Measurements from ENCODE around the gene TRAPPC12.
"Not testable (repeated sequence)": the region's sequence is repeated elsewhere in the genome, so short reads cannot be mapped to it uniquely, and the experiment has no call there.

Gene TRAPPC12

GRCh38 chr2:3513026-3513810 lies 133.7 kb downstream of the TRAPPC12 start:
- no peaks in the 10 kb centered on the region for H3K27me3 ChIP-seq (ENCODE audit: control insufficient read depth in 1 of 2, insufficient read depth in 2 of 2, low read length in 2 of 2)
- no peak overlapping the region for H3K4me3 ChIP-seq (ENCODE audit: low read depth in 1 of 2, low read length in 2 of 2)
- no peak overlapping the region for H3K27ac ChIP-seq (ENCODE audit: low read depth, low read length)
- H3K4me1 ChIP-seq (ENCODE audit: insufficient read depth, low read length): peaks cover 4% of the 10 kb centered on the region
- peaks cover 26% of the 10 kb centered on the region for H3K36me3 ChIP-seq (ENCODE audit: insufficient read depth, low read length)
- no peaks in the 10 kb centered on the region for H3K9me3 ChIP-seq (ENCODE audit: low read length)
- H3K9ac ChIP-seq (ENCODE audit: low read length): no peak overlapping the region

DNA sequence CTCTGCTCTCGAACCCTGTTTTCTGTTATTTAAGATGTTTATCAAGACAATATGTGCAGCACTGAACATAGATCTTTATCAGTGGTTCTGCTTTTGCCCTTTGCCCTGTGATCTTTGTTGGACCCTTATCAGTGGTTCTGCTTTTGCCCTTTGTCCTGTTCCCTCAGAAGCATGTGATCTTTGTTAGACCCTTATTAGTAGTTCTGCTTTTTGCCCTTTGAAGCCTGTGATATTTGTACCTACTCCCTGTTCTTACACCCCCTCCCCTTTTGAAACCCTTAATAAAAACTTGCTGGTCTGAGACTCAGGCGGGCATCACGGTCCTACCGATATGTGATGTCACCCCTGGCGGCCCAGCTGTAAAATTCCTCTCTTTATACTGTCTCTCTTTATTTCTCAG lies 135.9 kb downstream of the TRAPPC12 start:
- H3K36me3 ChIP-seq (ENCODE audit: insufficient read depth, low read length): peaks cover 23% of the 10 kb centered on the region
- not testable (repeated sequence) for H3K9ac ChIP-seq (ENCODE audit: low read length)

GRCh38 chr2:3516831-3517230 lies 137.3 kb downstream of the TRAPPC12 start:
- Histone ChIP-seq H3K4me3 (ENCODE audit: low read depth in 1 of 2, low read length in 2 of 2) (no peak overlapping the region), H3K4me1 (ENCODE audit: insufficient read depth, low read length) (peaks cover 16% of the 10 kb centered on the region), H3K9ac (ENCODE audit: low read length) (no peak overlapping the region), H3K36me3 (ENCODE audit: insufficient read depth, low read length) (peaks cover 19% of the 10 kb centered on the region), H3K27me3 (ENCODE audit: control insufficient read depth in 1 of 2, insufficient read depth in 2 of 2, low read length in 2 of 2) (no peaks in the 10 kb centered on the region), H3K9me3 (ENCODE audit: low read length) (no peaks in the 10 kb centered on the region), H3K27ac (ENCODE audit: low read depth, low read length) (no peak overlapping the region)

More for the DNA sequence above, 135.9 kb downstream of the TRAPPC12 start:
- not testable (repeated sequence) for H3K27ac ChIP-seq (ENCODE audit: low read depth, low read length); H3K4me3 ChIP-seq (ENCODE audit: low read depth in 1 of 2, low read length in 2 of 2); H3K27me3 ChIP-seq (ENCODE audit: control insufficient read depth in 1 of 2, insufficient read depth in 2 of 2, low read length in 2 of 2); H3K9me3 ChIP-seq (ENCODE audit: low read length)
- H3K4me1 ChIP-seq (ENCODE audit: insufficient read depth, low read length): peaks cover 11% of the 10 kb centered on the region

GRCh38 chr2:3517948-3518495 lies 138.5 kb downstream of the TRAPPC12 start:
- peaks cover 8% of the 10 kb centered on the region for H3K36me3 ChIP-seq (ENCODE audit: insufficient read depth, low read length)
- peak overlapping the region; percentile 91 for H3K27ac ChIP-seq (ENCODE audit: low read depth, low read length)
- H3K4me3 ChIP-seq (ENCODE audit: low read depth in 1 of 2, low read length in 2 of 2): peak overlapping the region; percentile 54 to 78
- H3K9me3 ChIP-seq (ENCODE audit: low read length): no peaks in the 10 kb centered on the region
- H3K4me1 ChIP-seq (ENCODE audit: insufficient read depth, low read length): peaks cover 22% of the 10 kb centered on the region
- H3K27me3 ChIP-seq (ENCODE audit: control insufficient read depth in 1 of 2, insufficient read depth in 2 of 2, low read length in 2 of 2): no peaks in the 10 kb centered on the region
- H3K9ac ChIP-seq (ENCODE audit: low read length): no peak overlapping the region

DNA sequence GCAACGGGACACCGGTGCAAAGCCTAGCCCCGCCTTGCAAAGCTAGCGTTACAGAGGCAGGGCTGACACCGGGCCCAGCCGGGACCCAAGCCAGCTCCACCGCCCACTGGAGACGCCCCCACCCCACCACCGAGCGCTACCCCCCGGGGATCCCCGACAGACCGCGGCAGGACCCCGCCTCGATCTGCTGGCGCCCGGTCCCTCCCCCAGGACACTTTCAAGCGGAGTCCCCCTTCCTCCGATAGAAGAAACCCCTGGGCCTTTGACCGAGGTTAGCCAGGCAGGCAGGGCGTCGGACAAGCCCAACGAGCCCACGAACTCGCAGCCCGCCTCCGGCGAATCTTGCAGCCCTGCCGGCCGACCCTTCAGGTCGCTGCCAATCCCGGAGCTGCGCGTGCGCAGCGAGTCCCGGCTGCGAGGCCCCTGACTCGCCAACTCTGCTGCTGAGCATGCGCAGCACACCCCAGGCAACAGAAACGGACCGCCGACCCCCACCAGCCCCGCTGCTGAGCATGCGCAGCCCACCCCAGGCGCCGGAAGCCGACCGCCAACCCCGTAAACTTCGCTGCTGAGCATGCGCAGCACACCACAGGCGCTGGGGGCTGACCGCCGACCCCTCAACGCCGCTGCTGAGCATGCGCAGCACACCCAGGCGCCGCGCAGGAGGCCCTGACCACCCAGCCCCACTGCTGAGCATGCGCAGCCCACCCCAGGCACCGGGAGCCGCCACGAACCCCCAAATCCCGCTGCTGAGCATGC lies 139.2 kb downstream of the TRAPPC12 start:
- Histone ChIP-seq H3K36me3 (ENCODE audit: insufficient read depth, low read length) (peaks cover 3% of the 10 kb centered on the region), H3K4me3 (ENCODE audit: low read depth in 1 of 2, low read length in 2 of 2) (peak overlapping the region; percentile 54 to 94), H3K9me3 (ENCODE audit: low read length) (no peaks in the 10 kb centered on the region), H3K27ac (ENCODE audit: low read depth, low read length) (peak overlapping the region; percentile 99), H3K9ac (ENCODE audit: low read length) (no peak overlapping the region), H3K27me3 (ENCODE audit: control insufficient read depth in 1 of 2, insufficient read depth in 2 of 2, low read length in 2 of 2) (no peaks in the 10 kb centered on the region), H3K4me1 (ENCODE audit: insufficient read depth, low read length) (peaks cover 29% of the 10 kb centered on the region)

DNA sequence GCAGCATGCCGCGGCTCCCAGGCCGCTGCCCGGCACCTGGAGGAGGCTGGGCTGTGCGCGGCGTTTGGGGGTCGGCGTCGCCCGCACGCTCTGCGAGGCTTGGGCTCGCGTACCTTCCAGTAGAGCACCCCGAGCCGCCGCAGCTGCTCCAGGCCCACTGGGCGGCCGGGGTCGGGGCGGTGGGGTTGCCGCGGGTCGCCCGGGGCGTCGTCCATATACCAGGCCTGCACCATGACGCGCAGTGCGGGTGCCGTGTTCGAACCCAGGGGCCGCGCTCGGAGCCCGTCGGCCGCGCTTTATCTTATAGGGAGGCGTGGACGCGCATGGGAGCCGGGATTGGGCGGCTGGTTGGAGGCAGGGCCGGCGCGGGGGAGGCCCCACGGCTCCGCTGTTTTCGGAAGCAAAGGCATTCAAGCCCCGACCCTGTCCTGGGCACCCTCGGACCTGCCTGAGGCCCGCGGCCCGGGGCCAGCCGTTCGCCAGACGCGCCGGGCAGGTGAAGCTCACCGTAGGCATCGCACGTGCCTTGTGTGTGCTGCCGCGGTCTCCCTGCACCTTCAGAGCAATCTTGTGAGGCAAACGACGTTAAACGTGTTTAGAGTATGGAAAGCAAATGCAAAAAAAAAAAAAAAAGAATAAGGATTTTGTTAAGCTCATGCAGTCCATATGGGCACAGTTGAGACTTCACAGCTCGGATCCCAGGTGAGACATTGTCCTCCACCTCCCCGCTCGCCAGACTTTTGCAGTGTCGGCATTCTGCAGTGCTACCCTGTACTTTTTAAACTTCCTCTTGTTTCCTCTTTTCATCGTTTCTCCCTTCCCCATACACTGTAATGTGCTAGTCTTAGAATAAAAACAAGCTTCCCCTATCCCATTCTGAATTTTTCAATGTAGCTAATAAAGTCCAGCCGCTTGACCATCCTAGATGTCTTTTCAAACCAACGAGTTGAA lies 140.0 kb downstream of the TRAPPC12 start, which contains the start of gene ADI1:
Gene ADI1 (minus strand): TSS at position 277 of the 951 bp plus-strand sequence. CDS start 44 bp downstream, at position 233.
- Histone ChIP-seq H3K27ac (ENCODE audit: low read depth, low read length) (peak within 1 kb of the TSS; percentile 99), H3K4me1 (ENCODE audit: insufficient read depth, low read length) (peaks cover 37% of the 10 kb centered on the region), H3K36me3 (ENCODE audit: insufficient read depth, low read length) (no peaks in the 10 kb centered on the region)

DNA sequence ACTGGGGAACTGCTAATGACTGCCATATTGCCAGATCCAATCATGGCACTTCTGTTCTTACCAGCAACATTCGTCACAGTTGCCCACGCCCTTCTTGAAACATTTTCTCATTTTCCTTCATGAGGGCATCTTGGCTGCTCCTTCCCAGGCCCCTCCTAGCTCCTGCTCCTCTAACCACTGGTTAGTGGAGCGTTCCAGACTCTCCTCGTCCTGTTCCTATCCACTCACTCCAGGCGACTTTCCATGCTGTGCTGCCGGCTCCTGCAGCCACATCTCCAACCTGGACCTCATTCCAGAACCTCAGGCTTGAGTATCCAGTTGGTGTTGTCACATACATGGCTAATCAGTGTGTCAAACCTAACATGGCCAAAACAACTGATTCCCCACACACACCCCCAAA lies 141.1 kb downstream of the TRAPPC12 start:
- no peaks in the 10 kb centered on the region for H3K27me3 ChIP-seq (ENCODE audit: control insufficient read depth in 1 of 2, insufficient read depth in 2 of 2, low read length in 2 of 2)
- H3K9ac ChIP-seq (ENCODE audit: low read length): no peak overlapping the region
- H3K4me1 ChIP-seq (ENCODE audit: insufficient read depth, low read length): peaks cover 47% of the 10 kb centered on the region
- no peaks in the 10 kb centered on the region for H3K36me3 ChIP-seq (ENCODE audit: insufficient read depth, low read length)
- H3K4me3 ChIP-seq (ENCODE audit: low read depth in 1 of 2, low read length in 2 of 2): peak overlapping the region; percentile 0 to 54
- no peaks in the 10 kb centered on the region for H3K9me3 ChIP-seq (ENCODE audit: low read length)
- H3K27ac ChIP-seq (ENCODE audit: low read depth, low read length): no peak overlapping the region

More for the DNA sequence above, 140.0 kb downstream of the TRAPPC12 start, which contains the start of gene ADI1:
- H3K9ac ChIP-seq (ENCODE audit: low read length): no peak within 1 kb of the TSS
- peak within 1 kb of the TSS; percentile 54 to 94 for H3K4me3 ChIP-seq (ENCODE audit: low read depth in 1 of 2, low read length in 2 of 2)
- H3K9me3 ChIP-seq (ENCODE audit: low read length): no peaks in the 10 kb centered on the region
- no peaks in the 10 kb centered on the region for H3K27me3 ChIP-seq (ENCODE audit: control insufficient read depth in 1 of 2, insufficient read depth in 2 of 2, low read length in 2 of 2)

DNA sequence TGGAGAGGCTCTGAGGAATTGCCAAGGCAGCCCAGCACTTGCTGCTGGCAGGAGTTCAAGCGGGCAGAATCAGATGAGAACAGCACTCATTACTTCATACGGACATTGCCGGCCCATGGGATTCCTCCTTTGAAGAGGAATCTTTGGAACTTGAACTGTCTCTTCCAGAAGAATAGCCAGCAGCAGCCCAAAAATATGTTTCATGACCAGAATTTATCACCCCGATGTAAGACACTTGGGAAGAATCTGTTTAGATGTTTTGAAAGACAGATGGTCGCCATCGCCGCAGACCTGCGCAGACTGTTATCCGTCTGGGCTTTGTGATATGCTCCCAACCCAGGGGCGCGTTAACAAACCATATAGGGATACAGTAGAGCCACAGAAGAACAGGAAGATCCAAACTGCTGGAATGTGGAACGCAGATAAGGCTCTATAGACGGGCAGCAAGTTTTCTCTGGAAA lies 143.5 kb downstream of the TRAPPC12 start:
- H3K36me3 ChIP-seq (ENCODE audit: insufficient read depth, low read length): peaks cover 4% of the 10 kb centered on the region
- H3K27me3 ChIP-seq (ENCODE audit: control insufficient read depth in 1 of 2, insufficient read depth in 2 of 2, low read length in 2 of 2): no peaks in the 10 kb centered on the region
- H3K4me3 ChIP-seq (ENCODE audit: low read depth in 1 of 2, low read length in 2 of 2): peak overlapping the region in 1 of 2 donors; percentile 37
- H3K27ac ChIP-seq (ENCODE audit: low read depth, low read length): peak overlapping the region; percentile 48
- peaks cover 46% of the 10 kb centered on the region for H3K4me1 ChIP-seq (ENCODE audit: insufficient read depth, low read length)
- no peak overlapping the region for H3K9ac ChIP-seq (ENCODE audit: low read length)
- H3K9me3 ChIP-seq (ENCODE audit: low read length): no peaks in the 10 kb centered on the region

DNA sequence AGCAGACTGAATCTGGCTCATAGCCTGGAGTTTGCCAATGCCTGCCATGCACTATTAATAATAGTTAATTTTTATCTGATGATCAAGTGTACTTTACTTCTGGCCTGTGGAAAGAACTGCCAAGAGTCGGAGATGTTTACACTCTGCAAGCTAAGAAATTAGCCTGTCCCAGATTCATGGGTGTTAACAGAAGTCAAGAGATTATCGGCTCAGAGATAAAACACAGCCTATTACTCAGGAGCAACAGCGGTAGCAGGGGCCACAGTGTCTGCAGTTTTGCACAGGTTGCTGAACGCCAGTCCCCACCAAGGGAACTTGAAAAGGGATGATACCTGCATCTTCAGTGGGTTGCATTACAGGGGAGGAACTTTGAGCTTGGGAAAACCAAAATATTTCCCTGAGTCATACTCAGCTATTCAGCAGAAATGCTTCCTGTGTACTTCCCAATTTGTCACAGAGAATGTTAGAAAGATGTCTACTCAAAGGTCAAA lies 144.1 kb downstream of the TRAPPC12 start:
- H3K27ac ChIP-seq (ENCODE audit: low read depth, low read length): peak overlapping the region; percentile 48
- H3K4me3 ChIP-seq (ENCODE audit: low read depth in 1 of 2, low read length in 2 of 2): peak overlapping the region in 1 of 2 donors; percentile 37
- no peaks in the 10 kb centered on the region for H3K27me3 ChIP-seq (ENCODE audit: control insufficient read depth in 1 of 2, insufficient read depth in 2 of 2, low read length in 2 of 2)
- peaks cover 6% of the 10 kb centered on the region for H3K36me3 ChIP-seq (ENCODE audit: insufficient read depth, low read length)
- peaks cover 43% of the 10 kb centered on the region for H3K4me1 ChIP-seq (ENCODE audit: insufficient read depth, low read length)
- H3K9ac ChIP-seq (ENCODE audit: low read length): no peak overlapping the region
- H3K9me3 ChIP-seq (ENCODE audit: low read length): no peaks in the 10 kb centered on the region

DNA sequence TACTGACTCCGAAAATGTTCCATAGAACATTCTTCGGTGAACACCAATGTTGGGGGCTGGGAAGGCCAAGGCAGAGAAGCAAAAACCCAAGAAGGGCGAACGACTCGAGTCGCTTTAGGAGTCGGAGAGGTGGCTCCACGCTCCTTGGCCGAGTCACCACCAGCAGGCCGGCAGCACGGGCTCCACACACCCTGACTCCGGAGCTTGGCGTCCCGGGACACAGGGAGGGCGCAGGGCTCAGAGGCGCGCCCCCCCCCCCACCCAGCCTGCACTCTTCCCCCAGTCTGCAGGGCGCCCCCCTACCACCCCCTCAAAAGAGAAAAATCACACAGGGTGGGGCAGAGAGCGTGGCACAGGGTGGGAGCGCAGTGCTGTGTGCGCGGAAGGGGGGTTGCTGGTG lies 147.4 kb downstream of the TRAPPC12 start:
- no peak overlapping the region for H3K9ac ChIP-seq (ENCODE audit: low read length)
- H3K4me1 ChIP-seq (ENCODE audit: insufficient read depth, low read length): peaks cover 31% of the 10 kb centered on the region
- peaks cover 12% of the 10 kb centered on the region for H3K36me3 ChIP-seq (ENCODE audit: insufficient read depth, low read length)
- no peaks in the 10 kb centered on the region for H3K9me3 ChIP-seq (ENCODE audit: low read length)
- no peaks in the 10 kb centered on the region for H3K27me3 ChIP-seq (ENCODE audit: control insufficient read depth in 1 of 2, insufficient read depth in 2 of 2, low read length in 2 of 2)
- no peak overlapping the region for H3K27ac ChIP-seq (ENCODE audit: low read depth, low read length)
- no peak overlapping the region for H3K4me3 ChIP-seq (ENCODE audit: low read depth in 1 of 2, low read length in 2 of 2)

Data from muscle layer of colon (tissue), 2 donors.